ENCODE data around the gene FLRT2. TPM values are rescaled to one million over a fixed set of nuclear protein-coding genes. Genes with fewer than 3 reads are reported as not detected.

FLRT2 gene
- total RNA-seq, 1 donor from 2014 or later = 1.7 TPM

- DNase-seq (ENCODE audit: low spot score) (no peak), ATAC-seq (no peak)
These were observed 60.8 kb downstream of the FLRT2 start for GRCh38 chr14:85590784-85591183.

- ATAC-seq = no peak
- no peak for DNase-seq (ENCODE audit: low spot score)
These were observed 64.3 kb downstream of the FLRT2 start for GRCh38 chr14:85594217-85594616.

GRCh38 chr14:85595981-85596380 is 66.0 kb downstream of the FLRT2 start:
- no peak for ATAC-seq
- DNase-seq (ENCODE audit: low spot score) = no peak

- ATAC-seq (no peak), DNase-seq (ENCODE audit: low spot score) (no peak)
These were observed 66.6 kb downstream of the FLRT2 start for GRCh38 chr14:85596562-85596961.

- no peak for DNase-seq (ENCODE audit: low spot score)
These were observed 67.8 kb downstream of the FLRT2 start for GRCh38 chr14:85597701-85598100.

GRCh38 chr14:85599939-85600338 is 70.0 kb downstream of the FLRT2 start:
- DNase-seq (ENCODE audit: low spot score) (no peak), ATAC-seq (no peak)

More at GRCh38 chr14:85597701-85598100, 67.8 kb downstream of the FLRT2 start:
- no peak for ATAC-seq

- no peak for ATAC-seq
These were observed 71.3 kb downstream of the FLRT2 start for GRCh38 chr14:85601246-85601645.

GRCh38 chr14:85601690-85602089 is 71.7 kb downstream of the FLRT2 start:
- ATAC-seq (no peak), DNase-seq (ENCODE audit: low spot score) (no peak)

More at GRCh38 chr14:85601246-85601645, 71.3 kb downstream of the FLRT2 start:
- no peak for DNase-seq (ENCODE audit: low spot score)

GRCh38 chr14:85602345-85602744 is 72.4 kb downstream of the FLRT2 start:
- no peak for DNase-seq (ENCODE audit: low spot score)
- no peak for ATAC-seq

GRCh38 chr14:85604021-85604420 is 74.1 kb downstream of the FLRT2 start:
- DNase-seq (ENCODE audit: low spot score) = no peak
- no peak for ATAC-seq

GRCh38 chr14:85604714-85605113 is 74.8 kb downstream of the FLRT2 start:
- DNase-seq (ENCODE audit: low spot score) (no peak), ATAC-seq (no peak)

GRCh38 chr14:85607651-85608081 is 77.7 kb downstream of the FLRT2 start:
- DNase-seq (ENCODE audit: low spot score) (no peak), ATAC-seq (no peak)

GRCh38 chr14:85613496-85613895 is 83.6 kb downstream of the FLRT2 start:
- ATAC-seq (no peak), DNase-seq (ENCODE audit: low spot score) (no peak)

GRCh38 chr14:85616386-85616885 is 86.5 kb downstream of the FLRT2 start:
- ATAC-seq (no peak), DNase-seq (ENCODE audit: low spot score) (no peak)

- ATAC-seq (no peak), DNase-seq (ENCODE audit: low spot score) (no peak)
These were observed 86.9 kb downstream of the FLRT2 start for GRCh38 chr14:85616886-85617285.

GRCh38 chr14:85617791-85618190 is 87.8 kb downstream of the FLRT2 start:
- ATAC-seq (no peak), DNase-seq (ENCODE audit: low spot score) (no peak)

GRCh38 chr14:85618390-85618789 is 88.4 kb downstream of the FLRT2 start:
- ATAC-seq = no peak

GRCh38 chr14:85618978-85619377 is 89.0 kb downstream of the FLRT2 start:
- DNase-seq (ENCODE audit: low spot score) (no peak), ATAC-seq (no peak)

More at GRCh38 chr14:85618390-85618789, 88.4 kb downstream of the FLRT2 start:
- DNase-seq (ENCODE audit: low spot score) = no peak

- ATAC-seq = no peak
- no peak for DNase-seq (ENCODE audit: low spot score)
These were observed 89.9 kb downstream of the FLRT2 start for GRCh38 chr14:85619851-85620250.

GRCh38 chr14:85620947-85621346 is 91.0 kb downstream of the FLRT2 start:
- ATAC-seq (no peak), DNase-seq (ENCODE audit: low spot score) (no peak)

GRCh38 chr14:85622106-85622505 is 92.2 kb downstream of the FLRT2 start:
- DNase-seq (ENCODE audit: low spot score) (no peak), ATAC-seq (no peak)

GRCh38 chr14:85622986-85623685 is 93.2 kb downstream of the FLRT2 start:
- DNase-seq (ENCODE audit: low spot score) = no peak
- ATAC-seq = no peak

Measured in left lobe of liver (tissue), 2 donors.